ENCODE measurements around the gene SLC4A1. TPM values are rescaled to one million over a fixed set of nuclear protein-coding genes. Genes with fewer than 3 reads are reported as not detected.
A peak's percentile ranks its signal among the peaks of the same experiment; 100 is the strongest.

SLC4A1 gene
- total and polyA plus RNA-seq, 2 of the 13 experiments (the other 11 are each of a cell fraction or from before 2014, with no cell fraction given), result not detected

- ChIA-PET CTCF (ENCODE audit: low intra/inter-chr PET ratio, low total read pairs) (no interaction called here), POLR2A (no interaction called here)
- DNase-seq (ENCODE audit: low spot score) (no peak), FAIRE-seq (no peak), ATAC-seq (no peak)
- Histone ChIP-seq H3K79me2 (ENCODE audit: insufficient read depth, low read length) (no peaks in the 10 kb centered on the region), H3K27ac (ENCODE audit: extremely low read length, insufficient read depth, low read length) (no peak overlapping the region), H3K9me3 (ENCODE audit: low read length) (no peaks in the 10 kb centered on the region), H3K27me3 (ENCODE audit: control insufficient read depth in 1 of 2, insufficient read depth in 2 of 2, low read length in 2 of 2) (peaks cover 26 to 78% of the 10 kb centered on the region in 2 experiments), H3K4me1 (ENCODE audit: insufficient read depth, low read length) (no peaks in the 10 kb centered on the region), H3K4me2 (ENCODE audit: low read depth, low read length) (no peak overlapping the region), H3K36me3 (replicated peaks in 1 of 2; ENCODE audit: control insufficient read depth in 1 of 2, insufficient read depth in 2 of 2, low read length in 2 of 2) (no peaks in the 10 kb centered on the region), H3K4me3 (replicated peaks in 1 of 3; ENCODE audit: insufficient read depth in 1 of 3, low read depth in 2 of 3, low read length in 3 of 3) (no peak overlapping the region), H2AFZ (ENCODE audit: low read length) (no peak overlapping the region), H3K9ac (ENCODE audit: insufficient read depth, low read depth, low read length) (no peak overlapping the region), H4K20me1 (ENCODE audit: insufficient read depth, low read length) (no peaks in the 10 kb centered on the region)
- intact Hi-C loops (cut with micrococcal nuclease; ENCODE audit: unreplicated experiment) (no loop called here), in situ Hi-C loops (cut with HindIII; ENCODE audit: extremely low pct_ligation_motif_present, low pct_unique_long_range_greater_than_20kb) (no loop called here)
- 24% methylated on average over 3 of the region's 6 CpGs for WGBS (ENCODE audit: low lambda C conversion rate)
- BruUV-seq (replicated peaks), result no TSS peak
- TF ChIP-seq ZNF274 (CRISPR knock-in tag; IDR thresholded peaks at IDR 0.05) (no peak), CEBPB (IDR thresholded peaks at IDR 0.05; ENCODE audit: borderline replicate concordance, low read depth, low read length) (no peak), JUN (CRISPR knock-in tag; IDR thresholded peaks at IDR 0.05) (no peak), ZNF878 (CRISPR knock-in tag; IDR thresholded peaks at IDR 0.05) (no peak), MTA3 (CRISPR knock-in tag; IDR thresholded peaks at IDR 0.05) (no peak), TOPORS (CRISPR knock-in tag; IDR thresholded peaks at IDR 0.05) (no peak), WIZ (CRISPR knock-in tag; IDR thresholded peaks at IDR 0.05) (no peak), HNRNPK (IDR thresholded peaks at IDR 0.05; ENCODE audit: low read depth, low read length, poor library complexity, severe bottlenecking) (no peak)
These were observed 7.6 kb downstream of the SLC4A1 start for GRCh38 chr17:44260296-44260695.

- Histone ChIP-seq H3K9ac (ENCODE audit: insufficient read depth, low read depth, low read length) (no peak overlapping the region), H3K4me1 (ENCODE audit: insufficient read depth, low read length) (no peaks in the 10 kb centered on the region), H4K20me1 (ENCODE audit: insufficient read depth, low read length) (no peaks in the 10 kb centered on the region), H3K4me3 (replicated peaks in 1 of 3; ENCODE audit: insufficient read depth in 1 of 3, low read depth in 2 of 3, low read length in 3 of 3) (no peak overlapping the region), H3K27ac (ENCODE audit: extremely low read length, insufficient read depth, low read length) (no peak overlapping the region), H2AFZ (ENCODE audit: low read length) (no peak overlapping the region), H3K36me3 (replicated peaks in 1 of 2; ENCODE audit: control insufficient read depth in 1 of 2, insufficient read depth in 2 of 2, low read length in 2 of 2) (no peaks in the 10 kb centered on the region), H3K79me2 (ENCODE audit: insufficient read depth, low read length) (no peaks in the 10 kb centered on the region), H3K27me3 (ENCODE audit: control insufficient read depth in 1 of 2, insufficient read depth in 2 of 2, low read length in 2 of 2) (peaks cover 32 to 90% of the 10 kb centered on the region in 2 experiments), H3K9me3 (ENCODE audit: low read length) (no peaks in the 10 kb centered on the region), H3K4me2 (ENCODE audit: low read depth, low read length) (no peak overlapping the region)
- peak; percentile 40 for TF ChIP-seq CTCF (CRISPR knock-in tag; IDR thresholded peaks at IDR 0.05)
- peak; percentile 12; the same call in 1 of the 2 replicates for TF ChIP-seq ZFX (CRISPR knock-in tag; IDR thresholded peaks at IDR 0.05; ENCODE audit: low read depth)
- no peak for TF ChIP-seq ELF3 (CRISPR knock-in tag; IDR thresholded peaks at IDR 0.05)
- peak; percentile 57 for ATAC-seq
- CTCF ChIA-PET (ENCODE audit: low intra/inter-chr PET ratio, low total read pairs), result no interaction called here
- in situ Hi-C loops (cut with HindIII; ENCODE audit: extremely low pct_ligation_motif_present, low pct_unique_long_range_greater_than_20kb), result no loop called here
- WGBS (ENCODE audit: low lambda C conversion rate), result 38% methylated on average over 12 of the region's 17 CpGs
- intact Hi-C loops (cut with micrococcal nuclease; ENCODE audit: unreplicated experiment), result no loop called here
- no peak for DNase-seq (ENCODE audit: low spot score)
- POLR2A ChIA-PET, result interaction anchor here (1.1 to 1.3 kb wide), 2 partner anchors 12 to 21 kb away, joined by 3 to 4 read pairs; no protein-coding TSS in a partner anchor
- FAIRE-seq, result no peak
- BruUV-seq (replicated peaks), result no TSS peak
These were observed 9.1 kb downstream of the SLC4A1 start for GRCh38 chr17:44258811-44259351.
